Measurements from ENCODE around the gene MTO1. TPM values are rescaled to one million over a fixed set of nuclear protein-coding genes. Genes with fewer than 3 reads are reported as not detected.

MTO1 gene
- total and polyA plus RNA-seq, 2 of the 4 experiments (the other 2 are of a cell fraction), result 15.0 to 39.8 TPM

DNA sequence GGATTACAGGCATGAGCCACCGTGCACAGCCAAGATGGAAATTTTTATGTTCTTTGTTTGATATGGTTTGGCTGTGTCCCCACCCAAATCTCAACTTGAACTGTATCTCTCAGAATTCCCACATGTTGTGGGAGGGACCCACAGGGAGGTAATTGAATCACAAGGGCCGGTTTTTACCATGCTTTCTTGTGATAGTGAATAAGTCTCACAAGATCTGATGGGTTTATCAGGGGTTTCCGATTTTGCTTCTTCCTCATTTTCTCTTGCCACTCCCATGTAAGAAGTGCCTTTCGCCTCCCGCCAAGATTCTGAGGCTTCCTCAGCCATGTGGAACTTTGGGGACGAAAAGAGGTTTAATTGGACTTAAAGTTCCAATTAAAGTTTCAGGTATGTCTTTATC, 44.7 kb downstream of the MTO1 start:
- ATAC-seq (ENCODE audit: low read depth), result no peak
- in situ Hi-C loops (cut with MboI; ENCODE audit: low sequenced_read_pairs), result no loop called here
- WGBS, 2 experiments (ENCODE audit: extremely low coverage in 2 of 2, insufficient read length in 1 of 2), result no CpG with 5 or more reads among the region's 6 CpGs

More for the DNA sequence above, 44.7 kb downstream of the MTO1 start:
- TF ChIP-seq MXI1 (IDR thresholded peaks at IDR 0.05; ENCODE audit: borderline replicate concordance, low read depth, low read length) (no peak), BHLHE40 (IDR thresholded peaks at IDR 0.05; ENCODE audit: low read depth, low read length) (no peak), POLR2A (IDR thresholded peaks at IDR 0.05; ENCODE audit: low read depth, low read length) (no peak), MAZ (IDR thresholded peaks at IDR 0.05; ENCODE audit: borderline replicate concordance, low read depth, low read length) (no peak), RFX5 (IDR thresholded peaks at IDR 0.05; ENCODE audit: low read depth, low read length) (no peak), CHD1 (IDR thresholded peaks at IDR 0.05; ENCODE audit: low read depth, low read length) (no peak), CEBPB (IDR thresholded peaks at IDR 0.05; ENCODE audit: low read depth, low read length) (no peak), MAFK (IDR thresholded peaks at IDR 0.05; ENCODE audit: low read depth, low read length) (no peak)
- TF ChIP-seq, protein P1, sequence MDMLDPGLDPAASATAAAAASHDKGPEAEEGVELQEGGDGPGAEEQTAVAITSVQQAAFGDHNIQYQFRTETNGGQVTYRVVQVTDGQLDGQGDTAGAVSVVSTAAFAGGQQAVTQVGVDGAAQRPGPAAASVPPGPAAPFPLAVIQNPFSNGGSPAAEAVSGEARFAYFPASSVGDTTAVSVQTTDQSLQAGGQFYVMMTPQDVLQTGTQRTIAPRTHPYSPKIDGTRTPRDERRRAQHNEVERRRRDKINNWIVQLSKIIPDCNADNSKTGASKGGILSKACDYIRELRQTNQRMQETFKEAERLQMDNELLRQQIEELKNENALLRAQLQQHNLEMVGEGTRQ (IDR thresholded peaks at IDR 0.05; ENCODE audit: low read depth, low read length), result no peak
- TF ChIP-seq, protein P2, sequence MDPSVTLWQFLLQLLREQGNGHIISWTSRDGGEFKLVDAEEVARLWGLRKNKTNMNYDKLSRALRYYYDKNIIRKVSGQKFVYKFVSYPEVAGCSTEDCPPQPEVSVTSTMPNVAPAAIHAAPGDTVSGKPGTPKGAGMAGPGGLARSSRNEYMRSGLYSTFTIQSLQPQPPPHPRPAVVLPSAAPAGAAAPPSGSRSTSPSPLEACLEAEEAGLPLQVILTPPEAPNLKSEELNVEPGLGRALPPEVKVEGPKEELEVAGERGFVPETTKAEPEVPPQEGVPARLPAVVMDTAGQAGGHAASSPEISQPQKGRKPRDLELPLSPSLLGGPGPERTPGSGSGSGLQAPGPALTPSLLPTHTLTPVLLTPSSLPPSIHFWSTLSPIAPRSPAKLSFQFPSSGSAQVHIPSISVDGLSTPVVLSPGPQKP (IDR thresholded peaks at IDR 0.05; ENCODE audit: borderline replicate concordance, low read depth, low read length), result no peak
- TF ChIP-seq, protein P3, sequence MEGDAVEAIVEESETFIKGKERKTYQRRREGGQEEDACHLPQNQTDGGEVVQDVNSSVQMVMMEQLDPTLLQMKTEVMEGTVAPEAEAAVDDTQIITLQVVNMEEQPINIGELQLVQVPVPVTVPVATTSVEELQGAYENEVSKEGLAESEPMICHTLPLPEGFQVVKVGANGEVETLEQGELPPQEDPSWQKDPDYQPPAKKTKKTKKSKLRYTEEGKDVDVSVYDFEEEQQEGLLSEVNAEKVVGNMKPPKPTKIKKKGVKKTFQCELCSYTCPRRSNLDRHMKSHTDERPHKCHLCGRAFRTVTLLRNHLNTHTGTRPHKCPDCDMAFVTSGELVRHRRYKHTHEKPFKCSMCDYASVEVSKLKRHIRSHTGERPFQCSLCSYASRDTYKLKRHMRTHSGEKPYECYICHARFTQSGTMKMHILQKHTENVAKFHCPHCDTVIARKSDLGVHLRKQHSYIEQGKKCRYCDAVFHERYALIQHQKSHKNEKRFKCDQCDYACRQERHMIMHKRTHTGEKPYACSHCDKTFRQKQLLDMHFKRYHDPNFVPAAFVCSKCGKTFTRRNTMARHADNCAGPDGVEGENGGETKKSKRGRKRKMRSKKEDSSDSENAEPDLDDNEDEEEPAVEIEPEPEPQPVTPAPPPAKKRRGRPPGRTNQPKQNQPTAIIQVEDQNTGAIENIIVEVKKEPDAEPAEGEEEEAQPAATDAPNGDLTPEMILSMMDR (conservative IDR thresholded peaks at IDR 0.05; ENCODE audit: low read depth, low read length), result no peak
- Histone ChIP-seq H3K36me3 (ENCODE audit: control insufficient read depth, insufficient read depth, low read length) (peaks cover 10% of the 10 kb centered on the region), H3K4me2 (ENCODE audit: low read depth, low read length) (no peak overlapping the region), H3K9me3 (ENCODE audit: control insufficient read depth, insufficient read depth, low read length) (no peaks in the 10 kb centered on the region), H3K4me1 (ENCODE audit: control insufficient read depth, insufficient read depth, low read length) (0 out of 2 replicates have a peak, but pooled peaks cover 2% of the 10 kb centered on the region), H4K5ac (ENCODE audit: low read depth, low read length) (no peak overlapping the region), H4K91ac (ENCODE audit: insufficient read depth, low read depth, low read length) (no peak overlapping the region), H2BK15ac (ENCODE audit: low read depth, low read length) (no peak overlapping the region), H3K4ac (ENCODE audit: low read depth, low read length) (no peak overlapping the region), H3K79me1 (ENCODE audit: low read depth in 1 of 2, low read length in 2 of 2) (no peaks in the 10 kb centered on the region), H2BK120ac (ENCODE audit: low read depth, low read length) (no peak overlapping the region), H2BK20ac (ENCODE audit: low read depth, low read length) (no peak overlapping the region), H3K4me3 (ENCODE audit: insufficient read depth, low read depth, low read length) (no peak overlapping the region), H3K27me3 (ENCODE audit: control insufficient read depth, insufficient read depth, low read length) (no peaks in the 10 kb centered on the region), H3K9me1 (ENCODE audit: insufficient read depth, low read length) (no peaks in the 10 kb centered on the region), H2AK9ac (replicated peaks; ENCODE audit: low read depth, low read length, poor library complexity) (no peak overlapping the region), H3K18ac (ENCODE audit: low read depth, low read length) (no peak overlapping the region), H2AK5ac (ENCODE audit: low read depth, low read length) (no peak overlapping the region), H3K56ac (ENCODE audit: extremely low read depth, insufficient read depth, low read length) (no peak overlapping the region), H3K27ac (ENCODE audit: insufficient read depth, low read length) (no peak overlapping the region), H3K9ac (ENCODE audit: low read depth, low read length) (no peak overlapping the region), H4K20me1 (ENCODE audit: insufficient read depth, low read length) (no peaks in the 10 kb centered on the region), H3K14ac (replicated peaks; ENCODE audit: low read depth, low read length) (no peak overlapping the region), H2BK5ac (ENCODE audit: low read depth, low read length, poor library complexity, severe bottlenecking) (no peak overlapping the region), H4K8ac (ENCODE audit: low read depth in 2 of 2, low read length in 2 of 2) (no peak overlapping the region), H3K23ac (ENCODE audit: low read depth, low read length) (no peak overlapping the region), H2AFZ (replicated peaks; ENCODE audit: low read length, poor library complexity) (no peak overlapping the region)
- dilution Hi-C loops (cut with HindIII; ENCODE audit: low sequenced_read_pairs, unreplicated experiment), result no loop called here
- intact Hi-C loops (cut with micrococcal nuclease), result no loop called here
- BruUV-seq (replicated peaks), result no TSS peak
- ChIA-PET POLR2A (ENCODE audit: unreplicated experiment) (no interaction called here), CTCF (no interaction called here)
- no peak for DNase-seq

Measured in IMR-90 (cell line).